Testis (tissue), 3 donors: ENCODE results near the gene FLACC1. TPM values are rescaled to one million over a fixed set of nuclear protein-coding genes. Genes with fewer than 3 reads are reported as not detected.

ENCODE experiments used
- DNase-seq: peaks from one replicate; pipeline ENCODE4 v3.0.0-alpha.2; 2019
- H3K27ac ChIP-seq, 2 donors: fragments of 200-600 bp; sonication (generic); one replicate each; pipeline ENCODE4 v1.5.1; 2019
- H3K27me3 ChIP-seq: fragments of 200-600 bp; sonication (generic); one replicate; pipeline ENCODE4 v1.5.1; 2019
- H3K36me3 ChIP-seq: fragments of 200-600 bp; sonication (generic); one replicate; pipeline ENCODE4 v1.5.1; 2017; ENCODE audit warnings: low read depth; ENCODE audit errors: missing control alignments
- H3K4me1 ChIP-seq: fragments of 200-600 bp; sonication (generic); one replicate; pipeline ENCODE4 v1.5.1; 2019
- H3K4me3 ChIP-seq, 2 donors: fragments of 200-600 bp; sonication (generic); one replicate each; pipeline ENCODE4 v1.5.1; 2017 to 2019
- H3K9me3 ChIP-seq: fragments of 200-600 bp; sonication (generic); one replicate; pipeline ENCODE4 v1.5.1; 2017
- POLR2A ChIP-seq: fragments of 450-650 bp; IDR thresholded peaks from one replicate; pipeline ENCODE4 v1.6.1; 2017; ENCODE audit warnings: antibody characterized with exemption, mild to moderate bottlenecking, moderate library complexity
- WGBS, 2 donors: methylation state at CpG; one replicate each; pipeline ENCODE4 v1.1.5; 2018; 5-methylcytosine and 5-hydroxymethylcytosine counted together
- intact Hi-C: fragments of 100-400 bp; cut with DNase I; formaldehyde crosslinking; loops from one replicate; pipeline ENCODE4 v1.15.1; 2023; ENCODE audit warnings: low total_unique reads
- polyA plus RNA-seq: library from polyadenylated mRNA; stranded (reverse); fragments of 350-450 nt; fragmentation: Illumina TruSeq; extraction: RNeasy Lipid Tissue Mini Kit (QIAGEN cat#74804); gene quantifications from one replicate; pipeline ENCODE4 v1.2.3, GENCODE V29; 2014; ENCODE audit warnings: low read depth, low replicate concordance; ENCODE audit not compliant: insufficient read depth
- total RNA-seq, 2 donors: library from RNA; depleted of rRNA; stranded (reverse); fragments of >200 nt; gene quantifications; one replicate each; pipeline ENCODE4 v1.2.3, GENCODE V29; 2016
- TF ChIP-seq, protein P1 (sequence below), 3 experiments: fragments of 450-650 bp in 2 of 3; fragments of 200-600 bp in 1 of 3; sonication (generic) in 1 of 3; IDR thresholded peaks; one replicate each; pipeline ENCODE4 v1.5.1; 2016 to 2019; ENCODE audit warnings: antibody characterized with exemption in 3 of 3, mild to moderate bottlenecking in 2 of 3, moderate library complexity in 1 of 3

Gene FLACC1
- total and polyA plus RNA-seq, 3 donors from 2014 or later, result 10.5 to 21.5 (median 20.4) TPM

- intact Hi-C loops, result no loop called here
- WGBS, 2 donors, result 89 to 95% methylated on average over 9 of the region's 9 CpGs
- Histone ChIP-seq H3K27me3 (no peaks in the 10 kb centered on the region), H3K4me3 (no peak overlapping the region), H3K9me3 (no peaks in the 10 kb centered on the region), H3K27ac (no peak overlapping the region), H3K36me3 (no peaks in the 10 kb centered on the region), H3K4me1 (no peaks in the 10 kb centered on the region)
- no peak for DNase-seq
- TF ChIP-seq POLR2A, result no peak
- TF ChIP-seq, protein P1, sequence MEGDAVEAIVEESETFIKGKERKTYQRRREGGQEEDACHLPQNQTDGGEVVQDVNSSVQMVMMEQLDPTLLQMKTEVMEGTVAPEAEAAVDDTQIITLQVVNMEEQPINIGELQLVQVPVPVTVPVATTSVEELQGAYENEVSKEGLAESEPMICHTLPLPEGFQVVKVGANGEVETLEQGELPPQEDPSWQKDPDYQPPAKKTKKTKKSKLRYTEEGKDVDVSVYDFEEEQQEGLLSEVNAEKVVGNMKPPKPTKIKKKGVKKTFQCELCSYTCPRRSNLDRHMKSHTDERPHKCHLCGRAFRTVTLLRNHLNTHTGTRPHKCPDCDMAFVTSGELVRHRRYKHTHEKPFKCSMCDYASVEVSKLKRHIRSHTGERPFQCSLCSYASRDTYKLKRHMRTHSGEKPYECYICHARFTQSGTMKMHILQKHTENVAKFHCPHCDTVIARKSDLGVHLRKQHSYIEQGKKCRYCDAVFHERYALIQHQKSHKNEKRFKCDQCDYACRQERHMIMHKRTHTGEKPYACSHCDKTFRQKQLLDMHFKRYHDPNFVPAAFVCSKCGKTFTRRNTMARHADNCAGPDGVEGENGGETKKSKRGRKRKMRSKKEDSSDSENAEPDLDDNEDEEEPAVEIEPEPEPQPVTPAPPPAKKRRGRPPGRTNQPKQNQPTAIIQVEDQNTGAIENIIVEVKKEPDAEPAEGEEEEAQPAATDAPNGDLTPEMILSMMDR (IDR thresholded peaks at IDR 0.05), result no peak
These were observed 86.7 kb downstream of the FLACC1 start for GRCh38 chr2:201270293-201271001.

- H3K27me3 ChIP-seq, result no peaks in the 10 kb centered on the region
- no peak overlapping the region for H3K4me3 ChIP-seq
- no peak for DNase-seq
- WGBS, 2 donors, result 92 to 96% methylated on average over 2 of the region's 2 CpGs
- TF ChIP-seq POLR2A, result no peak
- TF ChIP-seq, protein P1 (IDR thresholded peaks at IDR 0.05), result no peak
- no peaks in the 10 kb centered on the region for H3K4me1 ChIP-seq
- no peaks in the 10 kb centered on the region for H3K36me3 ChIP-seq
- no peaks in the 10 kb centered on the region for H3K9me3 ChIP-seq
- intact Hi-C loops, result no loop called here
- H3K27ac ChIP-seq, result no peak overlapping the region
These were observed 87.4 kb downstream of the FLACC1 start for GRCh38 chr2:201269764-201270163.

DNA sequence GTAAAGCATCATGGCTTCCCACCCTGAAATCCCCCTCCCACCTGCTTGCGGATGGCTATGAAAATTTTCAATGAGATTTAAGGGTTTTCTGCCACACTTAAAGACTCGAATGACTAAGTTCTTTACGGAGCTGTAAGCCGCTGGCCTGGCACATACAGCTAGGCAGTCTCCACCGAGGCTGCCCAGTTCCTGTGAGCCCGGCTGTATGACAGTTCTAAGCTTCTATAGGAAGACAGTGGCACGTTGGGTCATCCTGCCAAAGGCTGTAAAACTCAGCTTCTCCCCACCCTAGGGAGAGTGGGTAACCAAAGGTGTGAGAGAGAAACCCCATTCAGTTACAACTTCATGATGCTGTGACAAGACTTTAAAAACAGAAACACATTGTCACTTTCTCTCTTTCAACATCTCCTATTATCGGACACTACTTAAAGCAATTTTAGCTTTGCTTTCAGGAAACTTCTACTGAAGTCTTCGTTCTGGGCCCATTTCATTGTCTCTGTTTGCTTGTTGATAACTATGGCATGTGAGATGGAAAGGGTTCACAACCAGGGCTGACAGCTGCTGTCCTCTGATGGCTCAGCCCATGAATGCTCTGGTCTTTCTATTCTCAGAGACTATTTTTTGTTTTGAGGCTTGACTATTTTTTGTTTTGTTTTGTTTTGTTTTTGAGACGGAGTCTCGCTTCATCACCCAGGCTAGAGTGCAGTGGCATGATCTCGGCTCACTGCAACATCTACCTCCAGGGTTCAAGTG, 89.7 kb downstream of the FLACC1 start:
- 93 to 95% methylated on average over 12 of the region's 12 CpGs for WGBS, 2 donors
- intact Hi-C loops, result no loop called here
- Histone ChIP-seq H3K9me3 (no peaks in the 10 kb centered on the region), H3K36me3 (no peaks in the 10 kb centered on the region), H3K27me3 (no peaks in the 10 kb centered on the region), H3K4me1 (no peaks in the 10 kb centered on the region), H3K4me3 (no peak overlapping the region), H3K27ac (no peak overlapping the region)
- no peak for DNase-seq
- TF ChIP-seq, protein P1 (IDR thresholded peaks at IDR 0.05), result no peak
- no peak for TF ChIP-seq POLR2A

DNA sequence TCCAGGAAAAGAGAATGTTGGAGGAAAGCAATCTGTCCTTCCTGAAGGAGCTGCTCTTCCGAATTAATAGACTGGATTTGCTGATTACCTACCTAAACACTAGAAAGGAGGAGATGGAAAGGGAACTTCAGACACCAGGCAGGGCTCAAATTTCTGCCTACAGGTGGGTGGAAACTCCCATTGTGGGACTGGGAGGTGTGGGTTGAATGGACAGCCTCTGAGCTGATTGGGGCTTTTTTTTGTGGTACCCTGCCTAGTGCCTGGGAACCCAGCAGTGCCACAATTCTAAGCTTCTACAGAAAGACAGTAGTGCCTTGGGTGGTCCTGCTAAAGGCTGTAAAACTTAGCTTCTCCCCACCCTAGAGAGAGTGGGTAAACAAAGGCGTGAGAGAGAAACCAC, 90.5 kb downstream of the FLACC1 start:
- no peak overlapping the region for H3K27ac ChIP-seq
- no peak overlapping the region for H3K4me3 ChIP-seq
- H3K9me3 ChIP-seq, result no peaks in the 10 kb centered on the region
- TF ChIP-seq POLR2A, result no peak
- TF ChIP-seq, protein P1 (IDR thresholded peaks at IDR 0.05), result no peak
- H3K36me3 ChIP-seq, result no peaks in the 10 kb centered on the region
- H3K4me1 ChIP-seq, result no peaks in the 10 kb centered on the region
- intact Hi-C loops, result no loop called here
- no peak for DNase-seq
- H3K27me3 ChIP-seq, result no peaks in the 10 kb centered on the region
- 86 to 96% methylated on average over 2 of the region's 2 CpGs for WGBS, 2 donors
